ENCODE data around the gene TTC38. TPM values are rescaled to one million over a fixed set of nuclear protein-coding genes. Genes with fewer than 3 reads are reported as not detected.

Gene TTC38
- total RNA-seq, 1 donor from 2014 or later: 16.1 TPM

GRCh38 chr22:46244771-46245170 is 23.0 kb upstream of the TTC38 start:
- Histone ChIP-seq H3K9me3 (ENCODE audit: insufficient read depth, low read depth, low read length) (no peaks in the 10 kb centered on the region), H4K20me1 (ENCODE audit: insufficient read depth, low read length) (peaks cover 6% of the 10 kb centered on the region), H2AFZ (ENCODE audit: low read depth, low read length) (no peak overlapping the region), H3K27ac (ENCODE audit: low read depth, low read length) (no peak overlapping the region), H3K27me3 (ENCODE audit: insufficient read depth, low read length) (no peaks in the 10 kb centered on the region), H3K4me2 (ENCODE audit: low read length) (no peak overlapping the region), H3K79me2 (ENCODE audit: insufficient read depth, low read length) (peaks cover 4% of the 10 kb centered on the region), H3K4me3 (ENCODE audit: insufficient read depth, low read depth, low read length) (no peak overlapping the region), H3K36me3 (ENCODE audit: insufficient read depth, low read length) (peaks cover 7% of the 10 kb centered on the region), H3K4me1 (ENCODE audit: insufficient read depth, low read length) (no peaks in the 10 kb centered on the region), H3K9ac (ENCODE audit: low read length) (no peak overlapping the region)
- no peak overlapping the region for H3K4me3 Mint-ChIP-seq (ENCODE audit: unreplicated experiment)
- TF ChIP-seq EZH2 (IDR thresholded peaks at IDR 0.05; ENCODE audit: insufficient read depth, low read length) (no peak), CTCF (IDR thresholded peaks at IDR 0.05; ENCODE audit: insufficient read depth, low read depth, low read length) (no peak)
- peaks cover under 1% of the 10 kb centered on the region for H3K27me3 Mint-ChIP-seq (ENCODE audit: low read depth, unreplicated experiment)
- FAIRE-seq (no peak), DNase-seq (ENCODE audit: low read depth) (no peak)
- no peaks in the 10 kb centered on the region for H3K4me1 Mint-ChIP-seq (ENCODE audit: low read depth, unreplicated experiment)
- peaks cover 3% of the 10 kb centered on the region for H3K36me3 Mint-ChIP-seq (ENCODE audit: low read depth, unreplicated experiment)
- H3K9me3 Mint-ChIP-seq (ENCODE audit: unreplicated experiment): no peaks in the 10 kb centered on the region
- no peak overlapping the region for H3K27ac Mint-ChIP-seq (ENCODE audit: unreplicated experiment)

- peaks cover 4% of the 10 kb centered on the region for H3K79me2 ChIP-seq (ENCODE audit: insufficient read depth, low read length)
- H3K27me3 ChIP-seq (ENCODE audit: insufficient read depth, low read length): no peaks in the 10 kb centered on the region
- TF ChIP-seq CTCF (IDR thresholded peaks at IDR 0.05; ENCODE audit: insufficient read depth, low read depth, low read length): no peak
- TF ChIP-seq EZH2 (IDR thresholded peaks at IDR 0.05; ENCODE audit: insufficient read depth, low read length): no peak
- H4K20me1 ChIP-seq (ENCODE audit: insufficient read depth, low read length): peaks cover 6% of the 10 kb centered on the region
- peaks cover 7% of the 10 kb centered on the region for H3K36me3 ChIP-seq (ENCODE audit: insufficient read depth, low read length)
- H3K9me3 ChIP-seq (ENCODE audit: insufficient read depth, low read depth, low read length): no peaks in the 10 kb centered on the region
- DNase-seq (ENCODE audit: low read depth): no peak
- H3K4me1 ChIP-seq (ENCODE audit: insufficient read depth, low read length): peaks cover 3% of the 10 kb centered on the region
- no peak for FAIRE-seq
- Mint-ChIP-seq H3K27ac (ENCODE audit: unreplicated experiment) (no peak overlapping the region), H3K27me3 (ENCODE audit: low read depth, unreplicated experiment) (no peaks in the 10 kb centered on the region), H3K9me3 (ENCODE audit: unreplicated experiment) (no peaks in the 10 kb centered on the region), H3K36me3 (ENCODE audit: low read depth, unreplicated experiment) (peaks cover 2% of the 10 kb centered on the region), H3K4me1 (ENCODE audit: low read depth, unreplicated experiment) (no peaks in the 10 kb centered on the region), H3K4me3 (ENCODE audit: unreplicated experiment) (no peak overlapping the region)
- H2AFZ ChIP-seq (ENCODE audit: low read depth, low read length): peak overlapping the region; percentile 18
- no peak overlapping the region for H3K9ac ChIP-seq (ENCODE audit: low read length)
- H3K4me2 ChIP-seq (ENCODE audit: low read length): no peak overlapping the region
- no peak overlapping the region for H3K4me3 ChIP-seq (ENCODE audit: insufficient read depth, low read depth, low read length)
- no peak overlapping the region for H3K27ac ChIP-seq (ENCODE audit: low read depth, low read length)
These were observed 22.3 kb upstream of the TTC38 start for GRCh38 chr22:46245511-46245910.

- Histone ChIP-seq H4K20me1 (ENCODE audit: insufficient read depth, low read length) (peaks cover 6% of the 10 kb centered on the region), H3K27ac (ENCODE audit: low read depth, low read length) (no peak overlapping the region), H3K4me3 (ENCODE audit: insufficient read depth, low read depth, low read length) (no peak overlapping the region), H2AFZ (ENCODE audit: low read depth, low read length) (no peak overlapping the region), H3K27me3 (ENCODE audit: insufficient read depth, low read length) (no peaks in the 10 kb centered on the region), H3K79me2 (ENCODE audit: insufficient read depth, low read length) (peaks cover 4% of the 10 kb centered on the region), H3K4me1 (ENCODE audit: insufficient read depth, low read length) (peaks cover 9% of the 10 kb centered on the region), H3K36me3 (ENCODE audit: insufficient read depth, low read length) (peaks cover 7% of the 10 kb centered on the region), H3K4me2 (ENCODE audit: low read length) (no peak overlapping the region), H3K9me3 (ENCODE audit: insufficient read depth, low read depth, low read length) (no peaks in the 10 kb centered on the region), H3K9ac (ENCODE audit: low read length) (no peak overlapping the region)
- Mint-ChIP-seq H3K36me3 (ENCODE audit: low read depth, unreplicated experiment) (peaks cover 2% of the 10 kb centered on the region), H3K4me3 (ENCODE audit: unreplicated experiment) (no peak overlapping the region), H3K27ac (ENCODE audit: unreplicated experiment) (no peak overlapping the region), H3K27me3 (ENCODE audit: low read depth, unreplicated experiment) (no peaks in the 10 kb centered on the region), H3K9me3 (ENCODE audit: unreplicated experiment) (no peaks in the 10 kb centered on the region), H3K4me1 (ENCODE audit: low read depth, unreplicated experiment) (no peaks in the 10 kb centered on the region)
- DNase-seq (ENCODE audit: low read depth) (no peak), FAIRE-seq (no peak)
- TF ChIP-seq CTCF (IDR thresholded peaks at IDR 0.05; ENCODE audit: insufficient read depth, low read depth, low read length) (no peak), EZH2 (IDR thresholded peaks at IDR 0.05; ENCODE audit: insufficient read depth, low read length) (no peak)
These were observed 21.6 kb upstream of the TTC38 start for GRCh38 chr22:46246178-46246577.

All from astrocyte (in vitro differentiated cells and primary cell).